HL-60 (cell line): ENCODE measurements around the gene TMEM18.

Experiments used
- DNase-seq, 2 experiments: peaks; one replicate each; pipeline ENCODE4 v3.0.0-alpha.2; 2010 to 2020; ENCODE audit warnings: low read depth in 1 of 2, low spot score in 1 of 2
- H3K27ac ChIP-seq: fragments of 250-450 bp; sonication (Bioruptor Pico); replicated peaks from 2 replicates; pipeline ENCODE4 v1.5.1; 2020; ENCODE audit warnings: mild to moderate bottlenecking, moderate library complexity
- H3K27me3 ChIP-seq: fragments of 250-450 bp; sonication (Bioruptor Pico); 2 replicates; pipeline ENCODE4 v1.5.1; 2021; ENCODE audit warnings: mild to moderate bottlenecking, moderate library complexity; ENCODE audit not compliant: insufficient read depth, poor library complexity, severe bottlenecking
- H3K4me3 ChIP-seq: replicated peaks from 2 replicates; pipeline ENCODE4 v1.5.1; 2011; ENCODE audit warnings: mild to moderate bottlenecking, control low read depth, low read length; ENCODE audit not compliant: insufficient read depth
- GABPA ChIP-seq: IDR thresholded peaks from 2 replicates; pipeline ENCODE4 v1.6.1; 2012; ENCODE audit warnings: low read depth
- POLR2AphosphoS5 ChIP-seq: IDR thresholded peaks from 2 replicates; pipeline ENCODE4 v1.6.1; 2012; ENCODE audit warnings: low read depth
- SPI1 ChIP-seq: IDR thresholded peaks from 2 replicates; pipeline ENCODE4 v1.6.1; 2012; ENCODE audit warnings: low read depth, mild to moderate bottlenecking, borderline replicate concordance
- TF ChIP-seq, protein P1 (sequence below): IDR thresholded peaks from one replicate; pipeline ENCODE4 v1.5.1; 2011; ENCODE audit warnings: low read length, control low read depth, inconsistent platforms; ENCODE audit not compliant: insufficient read depth
- TF ChIP-seq, protein P2 (sequence below): IDR thresholded peaks from 2 replicates; pipeline ENCODE4 v1.6.1; 2012; ENCODE audit warnings: low read depth; ENCODE audit not compliant: insufficient replicate concordance

TMEM18 gene

DNA sequence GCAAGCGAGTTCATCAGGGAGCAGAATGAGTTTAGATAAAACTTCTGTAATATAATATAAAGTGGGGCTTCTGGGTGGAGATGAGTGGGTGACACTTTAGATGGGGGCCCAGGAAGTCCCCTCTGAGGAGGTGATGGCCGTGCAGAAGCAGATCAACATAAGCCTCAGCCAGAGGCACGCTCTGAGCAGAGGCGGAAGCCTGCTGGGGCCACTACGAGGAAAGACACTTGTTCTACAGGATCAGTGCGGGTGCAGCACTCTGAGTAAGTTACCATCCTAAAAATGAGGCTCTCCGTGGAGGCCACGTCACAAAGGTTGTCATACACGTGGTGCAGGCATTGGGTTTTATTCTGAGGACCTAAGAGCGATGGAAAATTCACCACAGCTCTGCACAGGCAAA, 22.3 kb downstream of the TMEM18 start:
- TF ChIP-seq, protein P1, sequence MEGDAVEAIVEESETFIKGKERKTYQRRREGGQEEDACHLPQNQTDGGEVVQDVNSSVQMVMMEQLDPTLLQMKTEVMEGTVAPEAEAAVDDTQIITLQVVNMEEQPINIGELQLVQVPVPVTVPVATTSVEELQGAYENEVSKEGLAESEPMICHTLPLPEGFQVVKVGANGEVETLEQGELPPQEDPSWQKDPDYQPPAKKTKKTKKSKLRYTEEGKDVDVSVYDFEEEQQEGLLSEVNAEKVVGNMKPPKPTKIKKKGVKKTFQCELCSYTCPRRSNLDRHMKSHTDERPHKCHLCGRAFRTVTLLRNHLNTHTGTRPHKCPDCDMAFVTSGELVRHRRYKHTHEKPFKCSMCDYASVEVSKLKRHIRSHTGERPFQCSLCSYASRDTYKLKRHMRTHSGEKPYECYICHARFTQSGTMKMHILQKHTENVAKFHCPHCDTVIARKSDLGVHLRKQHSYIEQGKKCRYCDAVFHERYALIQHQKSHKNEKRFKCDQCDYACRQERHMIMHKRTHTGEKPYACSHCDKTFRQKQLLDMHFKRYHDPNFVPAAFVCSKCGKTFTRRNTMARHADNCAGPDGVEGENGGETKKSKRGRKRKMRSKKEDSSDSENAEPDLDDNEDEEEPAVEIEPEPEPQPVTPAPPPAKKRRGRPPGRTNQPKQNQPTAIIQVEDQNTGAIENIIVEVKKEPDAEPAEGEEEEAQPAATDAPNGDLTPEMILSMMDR: no peak
- no peak for TF ChIP-seq POLR2AphosphoS5
- TF ChIP-seq SPI1: no peak
- TF ChIP-seq, protein P2, sequence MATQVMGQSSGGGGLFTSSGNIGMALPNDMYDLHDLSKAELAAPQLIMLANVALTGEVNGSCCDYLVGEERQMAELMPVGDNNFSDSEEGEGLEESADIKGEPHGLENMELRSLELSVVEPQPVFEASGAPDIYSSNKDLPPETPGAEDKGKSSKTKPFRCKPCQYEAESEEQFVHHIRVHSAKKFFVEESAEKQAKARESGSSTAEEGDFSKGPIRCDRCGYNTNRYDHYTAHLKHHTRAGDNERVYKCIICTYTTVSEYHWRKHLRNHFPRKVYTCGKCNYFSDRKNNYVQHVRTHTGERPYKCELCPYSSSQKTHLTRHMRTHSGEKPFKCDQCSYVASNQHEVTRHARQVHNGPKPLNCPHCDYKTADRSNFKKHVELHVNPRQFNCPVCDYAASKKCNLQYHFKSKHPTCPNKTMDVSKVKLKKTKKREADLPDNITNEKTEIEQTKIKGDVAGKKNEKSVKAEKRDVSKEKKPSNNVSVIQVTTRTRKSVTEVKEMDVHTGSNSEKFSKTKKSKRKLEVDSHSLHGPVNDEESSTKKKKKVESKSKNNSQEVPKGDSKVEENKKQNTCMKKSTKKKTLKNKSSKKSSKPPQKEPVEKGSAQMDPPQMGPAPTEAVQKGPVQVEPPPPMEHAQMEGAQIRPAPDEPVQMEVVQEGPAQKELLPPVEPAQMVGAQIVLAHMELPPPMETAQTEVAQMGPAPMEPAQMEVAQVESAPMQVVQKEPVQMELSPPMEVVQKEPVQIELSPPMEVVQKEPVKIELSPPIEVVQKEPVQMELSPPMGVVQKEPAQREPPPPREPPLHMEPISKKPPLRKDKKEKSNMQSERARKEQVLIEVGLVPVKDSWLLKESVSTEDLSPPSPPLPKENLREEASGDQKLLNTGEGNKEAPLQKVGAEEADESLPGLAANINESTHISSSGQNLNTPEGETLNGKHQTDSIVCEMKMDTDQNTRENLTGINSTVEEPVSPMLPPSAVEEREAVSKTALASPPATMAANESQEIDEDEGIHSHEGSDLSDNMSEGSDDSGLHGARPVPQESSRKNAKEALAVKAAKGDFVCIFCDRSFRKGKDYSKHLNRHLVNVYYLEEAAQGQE: no peak
- TF ChIP-seq GABPA: no peak
- H3K27me3 ChIP-seq: no peaks in the 10 kb centered on the region
- no peak overlapping the region for H3K27ac ChIP-seq
- DNase-seq: no peak
- no peak overlapping the region for H3K4me3 ChIP-seq

DNA sequence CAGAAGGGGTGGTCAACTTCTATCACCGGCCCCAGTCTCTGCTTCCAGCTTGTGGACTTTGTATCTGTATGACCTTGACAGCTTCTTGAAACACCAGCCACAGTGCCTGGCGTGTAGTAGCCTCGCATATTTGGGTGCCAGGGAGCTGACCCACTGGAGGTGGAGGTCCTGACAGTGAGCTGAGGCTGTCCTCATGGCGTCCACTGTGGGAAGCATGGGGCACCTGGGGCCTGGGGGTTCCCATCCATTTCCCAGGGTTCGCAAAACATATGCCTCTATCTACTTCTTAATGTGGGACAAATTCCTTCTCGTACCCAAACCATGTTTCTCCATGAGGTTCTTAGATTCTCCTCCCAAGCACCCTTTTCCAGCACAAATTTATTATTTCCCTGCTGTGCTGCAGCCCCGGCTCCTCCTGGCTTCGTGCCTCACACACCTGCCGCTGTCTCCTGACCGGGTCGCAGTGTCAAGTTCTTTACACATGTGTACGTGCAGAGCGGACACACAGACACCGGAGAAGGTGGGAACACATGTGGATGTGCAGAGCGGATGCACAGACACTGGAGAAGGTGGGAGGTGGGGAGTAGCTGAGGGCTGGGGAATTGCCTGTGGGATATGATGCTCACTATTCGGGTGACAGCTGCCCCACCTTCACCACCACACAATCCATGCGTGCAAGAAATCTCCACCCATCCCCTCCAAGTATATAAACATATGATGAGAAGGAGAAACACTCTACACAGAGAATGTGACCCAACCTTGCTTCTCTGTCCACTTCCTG, 23.4 kb downstream of the TMEM18 start:
- Histone ChIP-seq H3K27me3 (no peaks in the 10 kb centered on the region), H3K27ac (no peak overlapping the region), H3K4me3 (no peak overlapping the region)
- DNase-seq: no peak
- TF ChIP-seq SPI1 (no peak), GABPA (no peak), POLR2AphosphoS5 (no peak)
- TF ChIP-seq, protein P2: no peak
- TF ChIP-seq, protein P1: no peak

DNA sequence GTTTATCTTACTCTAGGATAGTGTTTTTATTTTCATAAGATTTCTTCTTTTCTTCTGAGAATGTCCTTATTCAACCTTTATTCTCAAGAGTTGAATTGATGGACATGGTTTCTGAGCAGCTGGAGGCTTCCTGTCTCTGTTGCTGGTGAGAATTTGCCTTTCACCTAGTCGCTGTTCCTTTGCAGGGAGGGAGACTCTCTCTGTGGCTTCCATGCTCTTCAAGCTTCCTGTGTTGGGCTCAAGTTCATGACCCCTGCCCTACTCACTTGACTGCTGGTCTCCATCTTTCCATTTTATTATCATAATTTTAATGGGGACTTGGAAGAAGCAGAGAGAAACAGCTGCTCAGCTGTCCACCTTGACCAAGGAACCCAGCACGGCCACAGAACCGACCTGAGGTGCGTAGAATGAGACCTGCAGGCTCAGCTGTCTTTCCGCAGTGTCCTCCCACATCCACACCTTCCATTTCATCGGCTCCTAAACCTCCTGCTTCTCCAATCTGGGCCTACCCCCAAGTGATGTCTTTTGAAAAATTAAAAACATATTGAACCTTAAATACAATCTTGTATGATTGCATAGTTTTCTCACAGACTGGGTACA, 24.2 kb downstream of the TMEM18 start:
- H3K4me3 ChIP-seq: no peak overlapping the region
- DNase-seq: no peak
- TF ChIP-seq, protein P1: no peak
- no peak for TF ChIP-seq GABPA
- H3K27ac ChIP-seq: no peak overlapping the region
- H3K27me3 ChIP-seq: no peaks in the 10 kb centered on the region

DNA sequence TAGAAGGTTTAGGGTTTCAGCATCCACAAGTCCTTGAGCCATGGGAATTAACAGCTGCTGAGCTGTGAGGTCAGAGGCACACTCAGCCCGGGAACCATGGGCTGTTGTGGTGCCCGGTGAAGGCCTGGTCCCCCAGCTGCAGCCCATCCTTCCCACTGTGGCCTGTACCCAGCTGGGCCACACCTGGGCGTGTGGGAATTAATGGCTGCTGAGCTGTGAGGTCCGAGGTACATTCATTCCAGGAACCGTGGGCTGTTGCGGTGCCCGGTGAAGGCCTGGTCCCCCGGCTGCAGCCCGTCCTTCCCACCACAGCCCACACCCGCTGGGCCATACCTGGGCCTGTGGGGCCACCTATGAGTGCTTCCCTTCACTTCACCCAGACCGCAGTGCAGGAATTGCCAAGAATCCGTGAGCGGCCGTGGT, 25.2 kb downstream of the TMEM18 start:
- TF ChIP-seq POLR2AphosphoS5 (no peak), GABPA (no peak), SPI1 (no peak)
- TF ChIP-seq, protein P2: no peak
- TF ChIP-seq, protein P1: no peak
- Histone ChIP-seq H3K4me3 (no peak overlapping the region), H3K27ac (no peak overlapping the region), H3K27me3 (no peaks in the 10 kb centered on the region)
- DNase-seq: no peak
